Stimulated activated CD4-positive, alpha-beta T cell treated with anti-CD3 and anti-CD28 coated beads, Interleukin-1b, Interleukin-23, amount 100 ng/mL, for 24 hours (primary cell): ENCODE measurements around the gene DQX1.
"Not testable (repeated sequence)": the region's sequence is repeated elsewhere in the genome, so short reads cannot be mapped to it uniquely, and the experiment has no call there.

Source experiments
- DNase-seq, 4 experiments: peaks; one replicate each; pipeline ENCODE4 v3.0.0-alpha.2; 2020; ENCODE audit warnings: low read depth in 4 of 4, low spot score in 1 of 4

The DQX1 gene

DNA sequence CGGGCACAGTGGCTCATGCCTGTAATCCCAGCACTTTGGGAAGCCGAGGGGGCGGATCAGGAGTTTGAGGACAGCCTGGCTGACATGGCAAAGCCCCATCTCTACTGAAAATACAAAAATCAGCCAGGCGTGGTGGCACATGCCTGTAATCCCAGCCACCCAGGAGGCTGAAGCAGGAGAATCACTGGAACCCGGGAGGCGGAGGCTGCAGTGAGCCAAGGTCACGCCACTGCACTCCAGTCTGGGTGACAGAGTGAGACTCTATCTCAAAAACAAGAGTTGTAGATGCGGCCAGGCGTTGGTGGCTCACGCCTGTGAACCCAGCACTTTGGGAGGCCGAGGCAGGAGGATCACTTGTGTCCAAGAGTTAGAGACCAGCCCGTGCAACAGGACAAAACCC lies 55.3 kb downstream of the DQX1 start:
- not testable (repeated sequence) for DNase-seq
